DMS79 treated with DMSO at 0.1 percent for 48 hours (cell line): Measurements from ENCODE around the gene TESK1.
"Not testable (repeated sequence)": the region's sequence is repeated elsewhere in the genome, so short reads cannot be mapped to it uniquely, and the experiment has no call there.

ENCODE experiments used
- DNase-seq: peaks from one replicate; lab custom pipeline; 2025; lab: John Stamatoyannopoulos, UW

Gene TESK1

GRCh38 chr9:35579659-35580227, 25.3 kb upstream of the TESK1 start:
- not testable (repeated sequence) for DNase-seq

GRCh38 chr9:35583521-35583920, 21.5 kb upstream of the TESK1 start:
- not testable (repeated sequence) for DNase-seq

GRCh38 chr9:35584681-35585080, 20.4 kb upstream of the TESK1 start:
- DNase-seq = not testable (repeated sequence)

GRCh38 chr9:35588506-35588905, 16.6 kb upstream of the TESK1 start:
- DNase-seq = not testable (repeated sequence)

GRCh38 chr9:35593581-35593980, 11.5 kb upstream of the TESK1 start:
- no peak for DNase-seq

GRCh38 chr9:35594471-35594870, 10.6 kb upstream of the TESK1 start:
- DNase-seq = no peak

GRCh38 chr9:35596907-35597306, 8.2 kb upstream of the TESK1 start:
- not testable (repeated sequence) for DNase-seq

- DNase-seq = no peak
These were observed 6.0 kb upstream of the TESK1 start for GRCh38 chr9:35598866-35599590.

- no peak for DNase-seq
These were observed 5.1 kb upstream of the TESK1 start for GRCh38 chr9:35599763-35600604.

GRCh38 chr9:35603506-35603985, 1.5 kb upstream of the TESK1 start:
- DNase-seq = peak; percentile 91

GRCh38 chr9:35603986-35604577, 980 bp upstream of the TESK1 start:
- DNase-seq = peak; percentile 98

GRCh38 chr9:35605351-35606137, 482 bp downstream of the TESK1 start:
- peak; percentile 14 for DNase-seq

- DNase-seq = no peak
These were observed 1.1 kb downstream of the TESK1 start for GRCh38 chr9:35606138-35606504.

- no peak for DNase-seq
These were observed 1.7 kb downstream of the TESK1 start for GRCh38 chr9:35606726-35607125.

GRCh38 chr9:35608221-35608620, 3.2 kb downstream of the TESK1 start:
- DNase-seq = no peak

- DNase-seq = no peak
These were observed 4.1 kb downstream of the TESK1 start for GRCh38 chr9:35609001-35609819.

GRCh38 chr9:35609820-35610163, 4.7 kb downstream of the TESK1 start:
- no peak for DNase-seq

- DNase-seq = no peak
These were observed 6.3 kb downstream of the TESK1 start for GRCh38 chr9:35611230-35611797.

GRCh38 chr9:35612066-35612465, 7.0 kb downstream of the TESK1 start:
- not testable (repeated sequence) for DNase-seq

GRCh38 chr9:35612843-35613242, 7.8 kb downstream of the TESK1 start:
- no peak for DNase-seq
